Lower leg skin (tissue), 3 donors: ENCODE measurements around the gene TMEM87A.

Experiments
- POLR2A ChIP-seq, 2 donors: fragments of 450-650 bp; IDR thresholded peaks; one replicate each; pipeline ENCODE4 v1.6.1; 2016 to 2017; ENCODE audit warnings: antibody characterized with exemption in 2 of 2, mild to moderate bottlenecking in 1 of 2, moderate library complexity in 1 of 2
- TF ChIP-seq, protein P1 (sequence below), 3 donors: fragments of 450-650 bp; IDR thresholded peaks; one replicate each; pipeline ENCODE4 v1.5.1; 2016; ENCODE audit warnings: antibody characterized with exemption in 3 of 3, mild to moderate bottlenecking in 3 of 3, moderate library complexity in 2 of 3

DNA sequence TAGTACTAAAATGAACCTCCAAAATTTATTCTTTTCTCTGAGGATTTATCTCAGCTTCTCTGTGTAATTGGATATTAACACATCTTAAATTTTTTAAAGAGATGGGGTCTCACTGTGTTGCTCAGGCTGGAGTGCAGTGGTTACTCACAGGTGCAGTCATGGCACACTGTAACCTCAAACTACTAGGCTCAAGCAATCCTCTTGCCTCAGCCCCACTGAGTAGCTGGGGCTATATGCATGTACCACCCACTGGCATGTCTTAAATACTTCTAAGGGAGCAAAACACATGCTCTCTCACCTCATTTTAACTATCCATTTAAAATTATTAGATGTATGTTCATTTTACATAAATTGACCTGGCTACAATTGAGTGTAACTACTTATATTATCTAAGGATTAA is 11.3 kb upstream of the TMEM87A start:
- TF ChIP-seq, protein P1, sequence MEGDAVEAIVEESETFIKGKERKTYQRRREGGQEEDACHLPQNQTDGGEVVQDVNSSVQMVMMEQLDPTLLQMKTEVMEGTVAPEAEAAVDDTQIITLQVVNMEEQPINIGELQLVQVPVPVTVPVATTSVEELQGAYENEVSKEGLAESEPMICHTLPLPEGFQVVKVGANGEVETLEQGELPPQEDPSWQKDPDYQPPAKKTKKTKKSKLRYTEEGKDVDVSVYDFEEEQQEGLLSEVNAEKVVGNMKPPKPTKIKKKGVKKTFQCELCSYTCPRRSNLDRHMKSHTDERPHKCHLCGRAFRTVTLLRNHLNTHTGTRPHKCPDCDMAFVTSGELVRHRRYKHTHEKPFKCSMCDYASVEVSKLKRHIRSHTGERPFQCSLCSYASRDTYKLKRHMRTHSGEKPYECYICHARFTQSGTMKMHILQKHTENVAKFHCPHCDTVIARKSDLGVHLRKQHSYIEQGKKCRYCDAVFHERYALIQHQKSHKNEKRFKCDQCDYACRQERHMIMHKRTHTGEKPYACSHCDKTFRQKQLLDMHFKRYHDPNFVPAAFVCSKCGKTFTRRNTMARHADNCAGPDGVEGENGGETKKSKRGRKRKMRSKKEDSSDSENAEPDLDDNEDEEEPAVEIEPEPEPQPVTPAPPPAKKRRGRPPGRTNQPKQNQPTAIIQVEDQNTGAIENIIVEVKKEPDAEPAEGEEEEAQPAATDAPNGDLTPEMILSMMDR (IDR thresholded peaks at IDR 0.05), result no peak
- no peak for TF ChIP-seq POLR2A (IDR thresholded peaks at IDR 0.05)
